Activated CD4-positive, alpha-beta T cell treated with anti-CD3 and anti-CD28 coated beads, Interleukin-2, amount 50 U/mL, for 16 hours (primary cell): Measurements from ENCODE around the gene ERO1B.

ENCODE experiments used
- DNase-seq: peaks from one replicate; pipeline ENCODE4 v3.0.0-alpha.2; 2020

The ERO1B gene

DNA sequence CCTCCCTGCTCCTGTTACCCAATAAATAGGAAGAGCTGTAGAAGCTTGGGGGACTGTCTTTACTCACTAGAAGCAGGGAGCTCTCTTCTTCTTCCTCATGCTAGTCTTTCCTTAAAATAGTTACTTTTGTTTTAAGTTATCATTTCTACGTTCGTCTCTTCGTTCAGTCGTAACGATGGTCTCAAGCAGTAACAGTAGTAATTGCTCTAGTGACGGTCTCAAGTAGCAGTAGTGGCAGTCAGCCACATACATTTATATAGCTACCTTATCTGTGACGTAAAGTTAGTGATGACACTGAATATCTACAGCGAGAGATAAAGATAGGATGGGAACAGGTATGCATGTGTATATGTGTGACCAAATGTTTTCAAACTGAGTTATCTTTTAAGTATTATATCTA lies 15.4 kb upstream of the ERO1B start:
- DNase-seq: no peak

DNA sequence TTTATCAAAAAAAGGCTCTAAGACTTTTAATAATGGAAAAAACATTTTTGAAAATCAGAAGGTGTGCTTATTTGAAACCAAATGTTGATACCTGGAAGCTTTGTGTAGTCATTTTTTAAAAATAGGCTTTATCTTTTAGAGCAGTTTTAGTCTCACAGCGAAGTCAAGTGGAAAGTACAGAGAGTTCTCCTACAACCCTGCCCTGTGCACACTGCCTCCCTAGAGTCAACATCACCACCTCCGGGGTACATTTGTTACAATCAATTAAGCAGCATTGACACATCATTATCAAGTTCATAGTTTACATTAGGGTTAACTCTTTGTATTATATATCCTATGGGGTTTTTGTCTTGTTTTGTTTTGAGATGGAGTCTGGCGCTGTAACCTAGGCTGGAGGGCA lies 10.7 kb upstream of the ERO1B start:
- DNase-seq: no peak

DNA sequence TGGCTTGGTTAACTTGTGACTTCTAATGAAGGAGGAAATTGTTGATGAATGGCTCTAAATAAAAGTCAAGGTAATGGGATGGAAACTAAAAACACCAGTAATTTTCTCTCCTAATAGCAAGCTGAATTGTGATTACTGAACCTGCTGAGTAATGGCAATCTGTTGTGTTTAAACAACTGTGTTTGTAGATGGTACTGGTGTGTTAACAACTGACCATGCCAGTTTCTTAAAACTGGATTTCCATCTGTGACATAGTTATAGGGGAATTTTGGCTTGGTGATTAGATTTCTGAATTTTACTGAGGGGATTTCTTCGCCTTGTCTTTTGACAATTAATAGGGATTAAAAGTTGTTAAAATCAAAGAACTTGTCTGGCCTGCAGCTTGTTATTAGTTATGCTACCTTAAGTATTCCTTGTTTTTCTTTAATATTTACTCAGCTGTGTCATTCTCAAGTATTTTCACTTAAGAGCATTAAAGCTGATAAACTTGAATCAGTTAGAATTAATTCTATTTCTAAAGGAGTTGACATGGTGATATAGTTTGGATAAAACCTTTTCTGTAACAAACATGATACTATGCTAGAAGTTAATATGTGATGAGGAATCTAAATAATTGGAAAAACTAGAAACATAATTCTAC lies 7.9 kb upstream of the ERO1B start:
- no peak for DNase-seq

DNA sequence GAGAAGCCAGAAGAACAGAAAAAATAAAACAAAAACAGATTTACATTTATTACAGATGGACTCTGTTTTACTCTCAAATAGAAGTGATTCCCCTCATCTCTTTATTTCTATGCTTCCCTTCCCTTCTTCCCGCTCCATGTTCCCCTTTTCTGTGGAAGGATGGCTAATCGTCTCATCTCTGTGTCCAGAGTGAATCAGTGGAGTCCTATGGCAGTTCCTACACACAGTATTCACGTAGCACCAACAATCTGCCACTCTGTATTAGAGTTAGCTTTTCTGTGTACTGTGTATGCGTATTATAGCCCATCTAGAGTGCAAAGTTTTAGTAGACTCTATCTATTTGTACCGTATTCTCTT lies 6.8 kb upstream of the ERO1B start:
- no peak for DNase-seq

DNA sequence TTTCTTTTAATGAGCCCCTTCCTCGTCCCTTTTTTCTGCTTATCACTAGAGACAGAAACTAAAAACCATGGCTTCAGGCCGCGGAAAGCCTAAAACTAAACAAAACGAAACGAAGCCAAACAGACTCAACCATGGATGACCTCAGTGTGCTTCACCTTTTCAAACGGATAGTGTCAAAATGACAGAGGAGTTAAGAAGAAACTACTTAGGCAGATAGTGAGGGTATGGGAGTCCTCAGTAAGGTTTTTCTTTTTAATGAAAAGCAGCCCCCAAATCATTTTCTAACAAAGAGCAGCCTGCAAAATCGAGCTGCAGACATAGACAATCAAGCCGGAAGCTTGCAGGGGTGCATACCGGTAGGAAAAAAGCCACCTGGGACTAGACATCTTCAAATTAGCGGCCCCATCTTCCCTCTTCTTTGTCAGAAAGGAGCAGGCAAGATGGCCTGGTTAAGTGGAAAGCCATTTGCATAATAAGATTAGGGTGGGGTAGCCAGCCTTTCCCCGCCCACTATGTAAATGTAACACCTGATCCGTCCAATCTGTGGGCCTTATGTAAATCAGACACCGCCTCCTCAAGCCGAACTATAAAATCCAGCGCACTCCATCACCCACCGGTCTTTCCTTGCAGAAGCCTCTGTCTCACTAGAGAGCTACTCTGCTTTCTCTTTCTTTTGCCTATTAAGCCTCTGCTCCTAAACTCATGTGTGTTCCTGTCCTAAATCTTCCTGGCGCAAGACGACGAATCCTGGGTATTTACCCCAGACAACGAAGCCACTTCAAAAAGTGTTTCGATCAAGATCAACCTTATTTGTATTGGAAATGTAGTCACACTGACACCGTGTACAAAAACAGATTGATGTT lies 6.2 kb upstream of the ERO1B start:
- DNase-seq: no peak

DNA sequence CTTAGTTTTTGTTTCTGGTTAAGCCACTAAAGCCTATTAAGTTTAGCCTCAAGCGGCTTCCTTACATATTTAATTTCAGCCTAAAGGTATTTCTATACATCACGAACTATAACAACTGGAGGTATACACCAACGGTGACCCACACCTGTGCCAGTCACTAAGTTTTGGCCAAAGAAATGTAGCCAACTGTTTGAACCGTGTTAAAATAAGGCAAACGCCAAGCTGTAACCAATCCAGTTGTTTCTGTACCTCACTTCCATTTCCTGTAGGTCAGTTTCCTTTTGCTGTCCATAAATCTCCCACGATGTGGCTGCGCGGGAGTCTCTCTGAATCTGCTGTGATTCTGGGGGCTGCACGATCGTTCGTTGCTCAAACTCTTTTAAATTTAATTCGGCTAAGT lies 5.6 kb upstream of the ERO1B start:
- DNase-seq: no peak

DNA sequence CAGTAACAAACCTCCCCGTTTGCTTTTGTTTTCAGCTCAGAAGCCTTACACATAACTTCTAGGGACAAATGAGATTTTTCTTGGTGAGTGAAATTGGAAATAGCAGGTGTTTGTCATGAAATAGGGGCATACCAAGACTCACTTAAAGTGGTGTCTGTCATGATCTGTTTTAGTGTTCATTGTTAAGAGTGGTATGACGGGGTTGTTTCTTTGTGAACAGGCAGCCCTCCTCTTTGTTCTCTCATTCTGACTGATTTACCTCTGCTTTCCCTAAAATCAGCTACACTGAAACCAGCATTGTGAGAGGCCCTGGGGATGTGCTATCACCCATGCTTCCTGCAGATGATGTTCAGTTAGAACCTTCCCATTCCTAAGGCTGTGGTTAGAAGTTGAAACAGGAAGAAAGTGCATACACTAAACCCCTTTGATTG lies 2.5 kb upstream of the ERO1B start:
- peak; percentile 83 for DNase-seq

DNA sequence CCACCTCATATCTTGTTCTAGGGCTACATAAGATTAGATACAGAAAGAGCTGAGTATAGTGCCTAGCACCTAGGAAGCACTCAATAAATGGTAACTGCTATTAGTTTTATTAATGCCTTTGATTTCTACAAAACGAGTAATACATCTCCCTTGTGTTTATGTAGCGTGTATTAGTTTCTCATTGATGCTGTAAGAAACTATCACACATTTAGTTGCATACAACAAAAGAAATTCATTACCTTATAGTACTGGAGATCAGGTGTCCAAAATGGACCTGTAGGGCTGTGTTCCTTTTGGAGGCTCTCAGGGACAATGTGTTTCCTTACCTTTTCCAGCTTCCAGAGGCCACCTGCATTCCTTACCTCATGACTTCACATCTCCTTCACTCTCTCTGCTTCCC lies 961 bp upstream of the ERO1B start:
- no peak for DNase-seq

DNA sequence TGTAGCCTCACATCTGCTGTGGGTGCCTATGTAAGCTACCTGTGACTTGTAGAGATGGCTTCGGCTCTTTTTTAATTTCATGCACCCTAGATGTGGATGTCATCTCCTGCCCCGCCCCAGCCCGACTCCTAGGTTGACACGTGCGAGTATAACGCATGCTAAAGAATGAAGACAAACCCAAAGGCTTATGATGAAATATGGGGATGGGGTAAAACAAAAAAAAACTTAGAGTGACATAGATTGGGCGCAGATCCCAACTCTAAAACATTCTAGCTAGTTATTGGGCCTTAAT lies 613 bp upstream of the ERO1B start:
- DNase-seq: peak; percentile 35

DNA sequence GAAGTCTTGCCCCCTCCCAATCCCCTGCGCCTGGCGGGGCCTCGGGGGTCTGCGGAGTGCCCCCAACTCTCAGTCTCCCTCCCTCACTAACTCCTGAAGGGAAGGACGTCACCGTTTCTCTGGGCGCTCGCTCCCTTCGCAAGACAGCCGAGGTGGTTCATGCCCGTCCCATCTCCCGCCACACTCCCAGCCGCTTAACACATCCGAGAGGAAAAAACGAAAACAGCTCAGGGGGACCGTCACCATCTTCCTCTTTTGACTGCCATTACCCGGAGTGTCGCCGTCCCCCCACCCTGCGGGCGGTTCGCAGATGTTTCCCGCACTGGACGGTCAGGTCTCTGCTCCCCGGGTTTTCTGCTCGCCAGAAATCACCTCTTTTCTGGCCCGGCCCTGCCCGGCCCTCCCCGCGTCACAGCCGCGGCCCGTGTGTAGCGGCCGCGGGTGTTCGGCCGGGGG lies 532 bp downstream of the ERO1B start:
- DNase-seq: peak; percentile 13

DNA sequence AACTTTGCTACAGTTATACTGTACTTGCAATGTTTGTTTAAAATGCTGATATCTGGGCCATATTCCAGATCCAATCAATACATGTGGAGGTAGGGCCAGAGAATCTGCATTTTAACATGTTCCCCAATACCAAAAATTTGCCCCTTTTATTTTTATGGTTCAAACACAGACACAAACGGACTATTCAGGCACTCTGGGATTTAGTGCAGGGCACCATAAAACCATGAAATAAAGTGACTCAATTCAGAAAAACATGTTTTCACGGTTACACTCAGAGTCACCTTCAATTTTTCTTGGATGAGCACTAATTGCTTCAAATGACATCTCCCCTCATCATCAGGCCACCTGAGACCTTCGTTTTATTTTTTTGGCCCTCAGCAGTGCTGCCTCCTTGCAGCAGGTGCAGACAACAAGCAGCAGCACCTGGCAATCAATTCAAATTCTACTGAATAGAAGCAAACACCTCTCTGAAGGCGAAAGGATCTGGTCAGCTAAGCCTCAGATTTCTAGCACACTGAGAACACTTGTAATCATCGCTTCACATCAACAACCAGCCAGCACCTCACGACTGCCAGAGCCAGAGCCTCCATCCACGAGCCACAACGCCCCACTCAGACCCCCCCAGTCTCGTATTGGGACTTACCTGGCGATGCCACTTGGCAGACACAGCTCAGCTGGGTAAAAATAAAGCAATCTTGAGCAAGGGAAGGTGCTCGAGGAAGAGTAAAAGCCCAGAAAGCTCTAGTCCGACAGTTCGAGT lies 1.1 kb downstream of the ERO1B start:
- DNase-seq: peak; percentile 33

DNA sequence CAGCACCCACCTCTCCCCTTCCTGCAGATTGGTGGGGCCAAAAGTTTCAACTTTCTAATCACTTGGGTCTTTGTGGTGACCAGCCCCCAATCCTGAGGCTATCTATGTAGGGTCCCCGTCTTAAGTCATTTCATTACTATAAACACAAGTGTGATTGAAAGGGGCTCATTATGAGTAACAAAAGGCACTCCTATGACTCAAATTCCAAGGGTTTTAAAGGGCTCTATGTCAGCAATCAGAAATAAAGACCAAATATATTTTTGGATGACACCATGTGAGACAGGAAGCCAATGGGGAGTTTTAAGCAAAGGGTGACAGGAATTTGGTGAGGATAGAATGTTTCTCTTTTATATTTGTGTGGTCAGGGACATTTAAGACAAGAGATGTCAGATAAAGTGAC lies 6.2 kb downstream of the ERO1B start:
- peak; percentile 20 for DNase-seq

DNA sequence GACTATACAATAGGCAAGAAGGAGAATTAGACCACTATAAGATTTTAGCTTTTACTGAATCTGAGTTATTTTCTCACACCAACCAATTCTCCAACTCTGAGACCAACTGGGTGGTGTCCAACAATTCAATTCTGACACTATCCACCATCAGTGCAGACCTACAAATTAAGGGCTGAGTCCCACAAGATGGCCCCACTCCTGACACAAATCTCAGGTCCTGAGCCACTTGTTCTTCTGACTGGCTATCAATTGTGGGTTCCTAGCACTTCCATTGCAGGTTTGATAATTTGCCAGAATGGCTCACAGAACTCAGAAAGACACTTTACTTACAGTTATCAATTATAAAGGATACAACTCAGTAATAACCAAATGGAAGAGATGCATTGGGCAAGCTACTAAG lies 6.7 kb downstream of the ERO1B start:
- DNase-seq: no peak

DNA sequence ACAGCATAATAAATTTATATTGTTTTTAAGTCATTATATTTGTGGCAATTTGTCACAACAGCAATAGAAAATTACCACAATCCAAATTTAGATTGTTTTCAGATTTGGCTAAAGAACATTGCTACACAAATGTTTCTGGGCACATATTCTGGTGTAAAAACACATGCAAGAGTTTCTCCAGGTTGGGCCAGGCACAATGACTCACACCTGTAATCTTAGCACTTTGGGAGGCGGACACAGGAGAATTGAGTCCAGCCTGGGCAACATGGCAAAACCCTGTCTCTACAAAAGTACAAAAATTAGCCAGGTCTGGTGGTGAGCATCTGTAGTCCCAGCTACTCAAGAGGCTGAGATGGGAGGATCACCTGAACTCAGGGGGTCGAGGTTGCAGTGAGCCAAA lies 8.4 kb downstream of the ERO1B start:
- no peak for DNase-seq

DNA sequence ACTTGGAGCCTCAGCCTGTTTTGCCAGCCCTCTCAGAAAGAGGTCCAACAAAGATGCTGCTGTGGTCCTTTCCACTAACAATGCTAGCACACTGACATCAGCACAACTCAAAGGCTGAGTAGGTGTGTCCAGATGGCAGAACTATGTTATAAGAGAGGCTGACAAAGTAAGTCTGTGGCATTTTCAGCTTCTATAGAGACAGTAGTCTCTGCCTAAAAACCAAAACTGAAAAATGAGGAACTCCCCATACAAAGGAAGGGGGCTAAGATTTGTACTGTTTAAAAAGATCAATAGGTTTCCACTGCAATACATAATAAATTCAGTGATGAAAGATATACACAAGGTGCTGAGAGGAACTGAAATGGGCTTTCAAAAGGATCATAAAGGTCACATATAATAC lies 12.3 kb downstream of the ERO1B start:
- DNase-seq: no peak

DNA sequence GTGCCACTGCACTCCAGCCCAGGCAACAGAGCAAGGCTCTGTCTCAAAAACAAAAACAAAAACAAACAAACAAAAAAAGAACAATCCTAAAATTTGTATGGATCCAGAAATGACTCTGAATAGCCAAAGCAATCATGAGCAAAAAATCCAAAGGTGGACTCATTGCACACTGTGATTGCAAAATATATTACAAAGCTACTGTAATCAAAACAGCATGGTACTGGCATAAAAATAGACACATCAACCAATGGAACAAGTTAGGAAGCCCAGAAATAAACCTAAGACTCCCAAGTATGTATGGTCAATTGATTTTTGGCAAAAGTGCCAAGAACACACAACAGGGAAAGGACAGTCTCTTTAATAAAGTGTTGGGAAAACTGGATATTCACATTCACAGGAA lies 19.9 kb downstream of the ERO1B start:
- no peak for DNase-seq

DNA sequence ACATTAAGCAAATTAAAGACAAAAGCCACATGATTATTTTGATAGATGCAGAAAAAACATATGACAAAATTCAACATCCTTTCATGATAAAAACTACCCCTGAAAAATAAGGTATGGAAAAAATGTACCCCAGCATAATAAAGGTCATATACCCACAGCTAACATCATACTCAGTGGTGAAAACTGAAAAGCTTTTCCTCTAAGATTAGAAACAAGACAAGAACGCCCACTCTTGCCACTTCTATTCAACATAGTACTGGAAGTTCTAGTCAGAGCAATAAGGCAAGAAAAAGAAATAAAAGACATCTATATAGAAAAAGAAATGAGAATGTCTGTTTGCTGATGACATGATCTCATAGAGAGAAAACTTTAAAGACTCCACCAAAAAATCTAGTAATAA lies 20.7 kb downstream of the ERO1B start:
- DNase-seq: no peak

DNA sequence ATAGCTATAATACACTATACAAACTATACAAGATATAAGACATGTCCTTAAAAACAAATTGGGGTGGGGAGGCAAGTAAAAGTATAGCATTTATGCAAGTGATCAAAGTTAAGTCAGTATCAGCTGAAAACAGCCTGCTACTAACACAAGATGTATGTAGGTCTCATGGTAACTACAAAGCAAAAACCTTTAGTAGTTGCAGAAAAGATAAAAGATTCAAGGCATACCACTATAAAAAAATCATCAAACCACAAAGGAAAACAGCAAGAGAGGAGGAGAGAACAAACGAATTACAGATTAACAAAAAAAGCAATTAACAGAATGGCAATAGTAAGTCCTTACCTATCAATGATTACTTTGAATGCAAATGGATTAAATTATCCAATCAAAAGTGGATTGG lies 22.7 kb downstream of the ERO1B start:
- no peak for DNase-seq

DNA sequence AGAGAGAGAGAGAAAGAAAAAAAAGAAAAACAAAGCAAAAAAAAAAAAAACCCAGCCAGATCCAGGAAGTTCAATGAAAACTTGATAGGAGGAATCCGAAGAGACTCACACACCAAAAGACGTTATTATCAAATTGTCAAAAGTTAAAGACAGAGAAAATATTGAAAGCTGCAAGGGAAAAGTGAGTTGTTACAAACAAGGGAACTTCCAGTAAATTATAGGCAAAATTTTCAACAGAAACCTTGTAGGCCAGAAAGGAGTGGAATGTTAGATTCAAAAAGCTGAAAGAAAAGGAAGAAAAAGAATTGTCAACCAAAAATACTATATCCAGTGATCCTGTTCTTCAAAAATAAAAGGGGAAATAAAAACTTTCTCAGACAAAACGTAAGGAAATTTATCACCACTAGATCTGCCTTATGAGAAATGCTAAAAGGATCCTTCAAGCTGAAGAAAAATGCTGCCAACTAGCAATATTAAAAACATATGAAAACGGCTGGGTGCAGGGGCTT lies 23.6 kb downstream of the ERO1B start:
- DNase-seq: no peak

DNA sequence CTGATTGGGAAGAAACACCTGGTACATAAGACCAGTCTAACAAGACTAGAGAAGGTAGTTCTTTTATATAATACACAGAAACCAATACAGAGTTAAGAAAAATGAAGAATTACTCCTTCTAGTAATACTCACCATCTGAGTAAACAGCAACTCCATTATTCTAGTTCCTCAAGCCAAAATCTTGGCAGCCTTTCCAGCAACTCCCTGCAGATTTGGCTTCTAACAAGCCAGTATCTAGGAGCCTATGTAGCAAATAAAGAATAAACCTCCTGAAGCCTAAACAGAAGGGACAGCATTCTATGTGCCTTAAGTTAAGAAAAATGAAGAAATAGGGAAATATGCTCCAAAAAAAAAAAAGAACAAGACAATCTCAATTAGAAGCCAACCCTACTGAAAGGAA lies 24.5 kb downstream of the ERO1B start:
- DNase-seq: no peak

DNA sequence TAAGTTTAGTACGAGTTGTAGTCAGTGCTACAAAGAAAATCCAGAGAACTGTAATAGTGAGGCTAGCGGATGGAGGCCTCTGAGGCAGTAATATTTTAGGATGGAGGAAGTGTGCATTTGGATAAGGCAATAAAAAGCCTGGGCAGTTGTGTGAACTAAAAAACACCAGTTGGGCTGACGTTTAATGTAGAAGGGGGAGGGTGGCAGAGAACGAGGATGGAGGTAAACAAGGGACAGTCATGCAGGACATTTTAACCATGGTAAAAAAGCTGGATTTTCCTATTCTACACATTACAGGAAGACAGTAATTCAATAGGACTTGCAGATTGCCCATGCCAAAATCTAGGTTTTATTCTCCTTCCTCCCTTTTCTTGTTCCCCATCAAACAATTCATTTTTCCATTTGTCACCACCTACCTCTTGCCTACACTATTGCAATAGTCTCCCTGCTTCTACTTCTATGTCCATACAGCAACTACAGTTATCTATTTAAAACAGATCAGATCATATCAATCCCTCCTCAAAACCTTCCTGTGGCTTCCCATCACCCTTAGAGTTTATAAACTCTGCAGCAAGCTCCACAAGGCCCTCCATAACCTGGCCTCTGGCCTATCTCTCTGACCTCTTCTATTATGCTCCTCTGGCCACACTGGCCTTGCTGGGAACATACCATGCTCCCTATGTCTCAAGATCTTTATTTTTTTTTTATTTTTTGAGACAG lies 27.7 kb downstream of the ERO1B start:
- DNase-seq: no peak

DNA sequence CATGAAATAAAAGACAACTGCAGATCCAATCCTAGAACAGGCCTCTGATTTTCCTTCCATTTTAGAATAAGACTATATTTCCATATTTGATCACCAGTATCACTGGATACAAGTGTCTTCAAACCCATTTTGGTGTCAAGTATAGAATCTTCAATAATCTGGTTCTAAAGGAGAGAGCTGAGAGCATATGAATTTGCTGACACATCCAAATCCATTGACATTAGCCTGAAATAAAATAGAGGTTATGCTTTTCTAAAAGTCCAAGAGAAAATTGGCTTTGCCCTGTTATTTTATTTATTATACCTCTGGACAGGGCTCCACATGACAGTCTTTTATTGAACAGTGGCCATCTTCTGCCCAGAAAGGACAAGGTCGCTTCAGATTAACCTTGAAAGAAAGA lies 28.6 kb downstream of the ERO1B start:
- no peak for DNase-seq

DNA sequence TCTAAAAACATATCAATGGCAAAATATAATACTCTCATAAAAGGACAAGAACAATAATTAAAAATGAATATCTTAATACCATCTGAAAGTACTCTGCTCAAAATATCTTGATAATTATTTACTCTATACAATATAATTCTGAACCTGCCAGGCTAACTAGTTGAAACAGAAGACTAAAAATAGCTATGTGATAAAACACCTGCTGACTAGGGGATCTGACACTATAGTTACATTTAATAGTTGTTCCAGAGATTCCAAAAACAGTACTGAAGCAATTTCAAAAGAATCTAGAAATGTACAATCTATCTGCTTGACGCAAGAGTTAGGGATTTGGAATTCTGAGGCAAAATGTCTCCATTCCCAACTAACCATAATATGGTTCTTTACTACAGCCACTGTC lies 30.2 kb downstream of the ERO1B start:
- no peak for DNase-seq
